MM.1S (cell line): ENCODE results near the gene PRPH2.

Experiments
- DNase-seq: peaks from one replicate; pipeline ENCODE4 v3.0.0-alpha.2; 2015
- H2AFZ ChIP-seq: fragments of 300-600 bp; sonication (generic); 2 replicates; pipeline ENCODE4 v1.6.0; 2016; ENCODE audit warnings: antibody characterized with exemption, low read length
- H3F3A ChIP-seq: fragments of 300-600 bp; sonication (generic); 2 replicates; pipeline ENCODE4 v1.6.1; 2016; ENCODE audit warnings: mild to moderate bottlenecking, antibody characterized with exemption, low read length, moderate library complexity, mixed read lengths; ENCODE audit not compliant: insufficient read depth
- H3K27ac ChIP-seq: fragments of 300-600 bp; sonication (generic); 2 replicates; pipeline ENCODE4 v1.5.1; 2016; ENCODE audit warnings: mild to moderate bottlenecking, low read length
- H3K27me3 ChIP-seq: fragments of 300-600 bp; sonication (generic); replicated peaks from 2 replicates; pipeline ENCODE4 v1.6.0; 2016; ENCODE audit warnings: low read length; ENCODE audit not compliant: insufficient read depth
- H3K36me3 ChIP-seq: fragments of 300-600 bp; sonication (generic); replicated peaks from 2 replicates; pipeline ENCODE4 v1.6.1; 2016; ENCODE audit warnings: mild to moderate bottlenecking, low read length, mixed read lengths; ENCODE audit not compliant: insufficient read depth
- H3K4me1 ChIP-seq: fragments of 300-600 bp; sonication (generic); 2 replicates; pipeline ENCODE4 v1.6.1; 2016; ENCODE audit warnings: low read length, mixed read lengths
- H3K4me2 ChIP-seq: fragments of 300-600 bp; sonication (generic); 2 replicates; pipeline ENCODE4 v1.6.0; 2016; ENCODE audit warnings: low read depth, low read length
- H3K4me3 ChIP-seq: fragments of 300-600 bp; sonication (generic); 2 replicates; pipeline ENCODE4 v1.5.1; 2016; ENCODE audit warnings: low read length, mixed read lengths
- H3K79me2 ChIP-seq: fragments of 300-600 bp; sonication (generic); 2 replicates; pipeline ENCODE4 v1.6.1; 2016; ENCODE audit warnings: mixed run types, low read length, mixed read lengths
- H3K9ac ChIP-seq: fragments of 300-600 bp; sonication (generic); 2 replicates; pipeline ENCODE4 v1.6.1; 2016; ENCODE audit warnings: low read length, mixed read lengths
- H3K9me2 ChIP-seq: fragments of 300-600 bp; sonication (generic); replicated peaks from 2 replicates; pipeline ENCODE4 v1.6.1; 2016; ENCODE audit warnings: mild to moderate bottlenecking, low read length, mixed read lengths; ENCODE audit not compliant: insufficient read depth
- H3K9me3 ChIP-seq: fragments of 300-600 bp; sonication (generic); replicated peaks from 2 replicates; pipeline ENCODE4 v1.6.1; 2016; ENCODE audit warnings: mild to moderate bottlenecking, low read length, mixed read lengths; ENCODE audit not compliant: insufficient read depth
- H4K20me1 ChIP-seq: fragments of 300-600 bp; sonication (generic); 2 replicates; pipeline ENCODE4 v1.6.1; 2016; ENCODE audit warnings: mild to moderate bottlenecking, low read length, moderate library complexity, mixed read lengths; ENCODE audit not compliant: insufficient read depth
- EZH2 ChIP-seq: fragments of 300-600 bp; sonication (generic); optimal IDR thresholded peaks from 2 replicates; pipeline ENCODE3; 2017; ENCODE audit warnings: low read depth, mild to moderate bottlenecking, antibody characterized with exemption, low read length, mixed read lengths
- EZH2phosphoT487 ChIP-seq: fragments of 300-600 bp; sonication (generic); IDR thresholded peaks from 2 replicates; pipeline ENCODE4 v1.6.1; 2018; ENCODE audit warnings: antibody characterized with exemption, low read length
- TF ChIP-seq, protein P1 (sequence below): fragments of 300-600 bp; sonication (generic); IDR thresholded peaks from 2 replicates; pipeline ENCODE4 v1.5.1; 2016; ENCODE audit warnings: antibody characterized with exemption, low read length, mixed read lengths

PRPH2 gene, protein sequence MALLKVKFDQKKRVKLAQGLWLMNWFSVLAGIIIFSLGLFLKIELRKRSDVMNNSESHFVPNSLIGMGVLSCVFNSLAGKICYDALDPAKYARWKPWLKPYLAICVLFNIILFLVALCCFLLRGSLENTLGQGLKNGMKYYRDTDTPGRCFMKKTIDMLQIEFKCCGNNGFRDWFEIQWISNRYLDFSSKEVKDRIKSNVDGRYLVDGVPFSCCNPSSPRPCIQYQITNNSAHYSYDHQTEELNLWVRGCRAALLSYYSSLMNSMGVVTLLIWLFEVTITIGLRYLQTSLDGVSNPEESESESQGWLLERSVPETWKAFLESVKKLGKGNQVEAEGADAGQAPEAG

DNA sequence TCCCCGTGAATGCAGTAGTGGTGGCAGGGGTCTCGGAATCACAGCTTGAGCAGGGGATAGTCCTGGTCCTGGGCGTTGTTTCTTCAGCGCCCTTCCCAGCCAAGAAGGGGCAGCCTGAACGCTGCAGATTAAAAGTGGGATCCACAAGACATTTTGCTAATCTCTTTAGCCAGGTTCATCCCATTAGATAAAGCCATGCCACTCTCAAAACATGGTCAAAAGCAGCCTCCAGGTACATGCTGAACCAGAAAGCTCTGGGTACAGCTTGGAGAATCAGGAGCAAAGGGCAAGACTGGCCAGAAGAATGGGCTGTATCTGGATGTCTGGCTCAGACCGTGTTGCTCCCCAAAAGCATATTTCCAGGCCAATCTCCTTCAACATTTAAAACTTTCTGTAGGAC is at the start of gene PRPH2:
TSS of gene PRPH2 (minus strand) at position 101 of the 400 bp plus-strand sequence. CDS start 263 bp downstream, outside the sequence.
- Histone ChIP-seq H3K79me2 (no peaks in the 10 kb centered on the region), H4K20me1 (no peaks in the 10 kb centered on the region), H3K27me3 (no peaks in the 10 kb centered on the region), H3K4me1 (peaks cover 10% of the 10 kb centered on the region), H3K4me3 (no peak within 1 kb of the TSS), H3K9ac (no peak within 1 kb of the TSS), H3K36me3 (no peaks in the 10 kb centered on the region), H3K9me3 (no peaks in the 10 kb centered on the region), H3K4me2 (no peak within 1 kb of the TSS), H3K9me2 (no peaks in the 10 kb centered on the region), H3F3A (0 out of 2 replicates have a peak, but pooled peaks cover 3% of the 10 kb centered on the region), H3K27ac (no peak within 1 kb of the TSS), H2AFZ (no peak within 1 kb of the TSS)
- DNase-seq, result no peak
- no peak for TF ChIP-seq EZH2phosphoT487

DNA sequence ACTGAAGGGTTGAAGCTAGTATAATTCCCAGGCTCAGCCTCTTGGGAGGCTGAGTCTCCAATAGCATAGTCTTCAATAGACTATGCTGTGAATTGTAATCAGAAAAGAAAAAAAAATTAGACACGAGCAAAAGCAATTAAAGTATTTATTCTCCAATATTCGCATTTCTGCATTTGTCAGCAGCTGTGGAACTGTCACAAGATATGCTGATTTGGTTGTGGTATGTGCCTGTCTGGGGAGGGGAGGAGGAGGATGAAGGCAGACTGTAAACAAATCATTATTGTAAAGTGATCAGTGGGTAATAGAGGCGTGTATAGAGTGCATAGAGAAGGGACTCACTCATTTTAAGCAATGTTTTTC is 49.3 kb upstream of the PRPH2 start:
- Histone ChIP-seq H3K27ac (peak overlapping the region; percentile 100), H4K20me1 (no peaks in the 10 kb centered on the region), H3K9me3 (no peaks in the 10 kb centered on the region), H3K27me3 (no peaks in the 10 kb centered on the region), H3K9ac (peak overlapping the region; percentile 97), H3F3A (peaks cover 53% of the 10 kb centered on the region), H3K4me3 (peak overlapping the region; percentile 72), H3K79me2 (peaks cover 30% of the 10 kb centered on the region), H3K36me3 (no peaks in the 10 kb centered on the region), H3K4me1 (peaks cover 32% of the 10 kb centered on the region), H2AFZ (no peak overlapping the region), H3K9me2 (no peaks in the 10 kb centered on the region), H3K4me2 (peak overlapping the region; percentile 99)
- TF ChIP-seq EZH2, result no peak
- TF ChIP-seq EZH2phosphoT487, result no peak
- TF ChIP-seq, protein P1, sequence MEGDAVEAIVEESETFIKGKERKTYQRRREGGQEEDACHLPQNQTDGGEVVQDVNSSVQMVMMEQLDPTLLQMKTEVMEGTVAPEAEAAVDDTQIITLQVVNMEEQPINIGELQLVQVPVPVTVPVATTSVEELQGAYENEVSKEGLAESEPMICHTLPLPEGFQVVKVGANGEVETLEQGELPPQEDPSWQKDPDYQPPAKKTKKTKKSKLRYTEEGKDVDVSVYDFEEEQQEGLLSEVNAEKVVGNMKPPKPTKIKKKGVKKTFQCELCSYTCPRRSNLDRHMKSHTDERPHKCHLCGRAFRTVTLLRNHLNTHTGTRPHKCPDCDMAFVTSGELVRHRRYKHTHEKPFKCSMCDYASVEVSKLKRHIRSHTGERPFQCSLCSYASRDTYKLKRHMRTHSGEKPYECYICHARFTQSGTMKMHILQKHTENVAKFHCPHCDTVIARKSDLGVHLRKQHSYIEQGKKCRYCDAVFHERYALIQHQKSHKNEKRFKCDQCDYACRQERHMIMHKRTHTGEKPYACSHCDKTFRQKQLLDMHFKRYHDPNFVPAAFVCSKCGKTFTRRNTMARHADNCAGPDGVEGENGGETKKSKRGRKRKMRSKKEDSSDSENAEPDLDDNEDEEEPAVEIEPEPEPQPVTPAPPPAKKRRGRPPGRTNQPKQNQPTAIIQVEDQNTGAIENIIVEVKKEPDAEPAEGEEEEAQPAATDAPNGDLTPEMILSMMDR, result no peak
- peak; percentile 37 for DNase-seq

DNA sequence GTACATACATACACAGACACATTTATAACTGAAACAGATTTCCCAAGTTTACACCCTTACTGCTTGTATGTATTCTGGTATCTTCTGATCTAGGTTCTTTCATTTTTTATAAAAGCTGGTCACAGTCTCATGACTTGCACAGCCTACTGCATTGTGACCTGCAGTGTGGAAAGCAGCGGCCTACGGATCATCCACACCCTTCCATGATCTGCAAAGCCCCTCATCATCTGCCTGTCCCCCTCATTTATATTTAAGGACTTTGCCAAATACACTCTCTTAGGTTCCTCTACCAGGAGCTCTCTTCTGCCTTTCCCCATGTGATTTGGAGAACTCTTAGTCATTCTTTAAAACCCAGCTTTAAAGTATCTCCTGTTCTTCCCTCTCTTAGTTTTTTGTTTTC is 47.4 kb upstream of the PRPH2 start:
- no peak overlapping the region for H3K9ac ChIP-seq
- no peaks in the 10 kb centered on the region for H3K9me3 ChIP-seq
- H3K4me3 ChIP-seq, result no peak overlapping the region
- no peaks in the 10 kb centered on the region for H3K27me3 ChIP-seq
- H3K27ac ChIP-seq, result no peak overlapping the region; the same call in 1 of the 2 replicates
- peaks cover 38% of the 10 kb centered on the region for H3F3A ChIP-seq
- H3K9me2 ChIP-seq, result no peaks in the 10 kb centered on the region
- no peaks in the 10 kb centered on the region for H4K20me1 ChIP-seq
- H3K36me3 ChIP-seq, result no peaks in the 10 kb centered on the region
- no peak overlapping the region for H2AFZ ChIP-seq
- DNase-seq, result no peak
- TF ChIP-seq EZH2 (no peak), EZH2phosphoT487 (no peak)
- TF ChIP-seq, protein P1, result no peak
- no peak overlapping the region for H3K4me2 ChIP-seq
- H3K4me1 ChIP-seq, result peaks cover 24% of the 10 kb centered on the region
- H3K79me2 ChIP-seq, result peaks cover 26% of the 10 kb centered on the region

DNA sequence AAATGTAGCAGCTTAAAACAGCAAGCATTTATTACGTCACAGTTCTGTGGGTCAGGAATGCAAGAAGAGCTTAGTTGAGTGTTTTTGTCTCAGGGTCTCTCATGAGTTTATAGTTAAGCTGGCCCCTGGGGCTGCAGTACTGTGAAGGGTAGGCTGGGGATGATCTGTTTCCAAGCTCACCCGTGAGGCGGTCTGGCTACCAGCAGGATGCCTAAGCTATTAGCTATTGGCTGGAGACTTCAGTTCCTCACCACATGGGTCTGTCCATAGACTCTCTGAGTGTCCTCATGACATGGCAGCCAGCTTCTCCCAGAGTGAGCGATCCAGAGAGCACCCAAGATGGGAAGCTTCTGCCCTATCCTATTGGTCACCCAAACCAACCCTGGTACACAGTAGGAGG is 46.7 kb upstream of the PRPH2 start:
- Histone ChIP-seq H3K79me2 (peaks cover 24% of the 10 kb centered on the region), H4K20me1 (no peaks in the 10 kb centered on the region), H3F3A (peaks cover 30% of the 10 kb centered on the region), H3K27ac (no peak overlapping the region), H2AFZ (no peak overlapping the region), H3K27me3 (no peaks in the 10 kb centered on the region), H3K9me2 (no peaks in the 10 kb centered on the region), H3K9ac (no peak overlapping the region), H3K9me3 (no peaks in the 10 kb centered on the region), H3K4me1 (peaks cover 18% of the 10 kb centered on the region), H3K4me2 (no peak overlapping the region), H3K4me3 (no peak overlapping the region), H3K36me3 (no peaks in the 10 kb centered on the region)
- TF ChIP-seq EZH2phosphoT487, result no peak
- TF ChIP-seq, protein P1, result no peak
- DNase-seq, result no peak
